NB4 (cell line): ENCODE measurements around the gene RPL27A.

Experiments used
- DNase-seq: peaks from one replicate; pipeline ENCODE4 v3.0.0; 2010; ENCODE audit warnings: low read depth
- H3K4me3 ChIP-seq: one replicate; pipeline ENCODE4 v1.5.1; 2011; ENCODE audit warnings: mild to moderate bottlenecking, low read depth, low read length, moderate library complexity
- CTCF ChIP-seq: IDR thresholded peaks from one replicate; pipeline ENCODE4 v1.5.1; 2012; ENCODE audit warnings: low read depth, low read length
- MAX ChIP-seq: IDR thresholded peaks from 2 replicates; pipeline ENCODE4 v1.6.1; 2011; ENCODE audit warnings: low read depth, low read length
- MYC ChIP-seq: IDR thresholded peaks from 2 replicates; pipeline ENCODE4 v1.6.1; 2011; ENCODE audit warnings: low read depth, low read length
- POLR2A ChIP-seq: IDR thresholded peaks from 2 replicates; pipeline ENCODE4 v1.6.1; 2011; ENCODE audit warnings: mild to moderate bottlenecking; ENCODE audit not compliant: insufficient read length; ENCODE audit errors: extremely low read depth

Gene RPL27A

DNA sequence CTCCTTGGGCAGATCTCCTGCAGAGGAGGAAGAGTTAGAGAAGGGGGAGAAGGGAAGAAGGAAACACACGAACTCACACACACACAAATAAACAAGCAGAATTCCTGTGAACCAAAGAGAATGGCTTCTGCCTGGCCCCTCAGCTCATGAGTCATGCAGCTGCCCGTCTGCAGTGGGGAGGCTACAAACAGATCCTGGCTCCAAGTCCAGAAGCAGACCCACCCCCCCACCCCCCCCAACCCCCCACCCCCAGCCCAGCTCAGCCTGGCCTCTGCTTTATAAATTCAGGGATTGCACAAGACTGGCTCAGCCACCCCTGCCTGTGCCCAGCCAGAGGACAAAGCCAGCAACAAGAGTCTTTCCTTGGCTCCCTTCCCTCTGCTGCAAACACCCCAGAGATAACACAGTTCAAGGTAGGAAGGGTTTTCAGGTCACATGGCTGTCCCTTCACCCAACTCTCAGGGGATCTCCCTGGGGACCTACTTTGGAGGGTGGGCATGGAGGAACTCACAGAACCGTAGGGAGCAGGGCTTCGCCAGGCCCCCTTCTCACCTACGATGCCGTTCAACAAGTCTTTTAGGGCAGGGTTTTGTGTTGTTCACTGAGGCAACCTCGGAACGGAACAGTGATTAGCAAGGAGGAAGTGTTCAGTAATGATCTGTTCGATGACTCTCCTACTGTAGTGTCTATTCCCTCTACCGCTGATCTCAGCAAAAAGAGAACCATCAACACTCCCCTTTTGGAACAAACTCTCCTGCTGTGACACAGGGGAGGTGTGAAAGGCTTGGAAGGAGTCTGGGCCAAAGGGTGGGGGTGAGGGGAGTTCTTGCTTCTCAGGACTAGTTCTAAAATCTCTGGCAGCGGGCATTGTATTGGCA is 35.5 kb downstream of the RPL27A start:
- peak; percentile 66 for DNase-seq
- peak overlapping the region; percentile 34 for H3K4me3 ChIP-seq
- no peak for TF ChIP-seq MYC
- TF ChIP-seq POLR2A, result no peak
- TF ChIP-seq CTCF, result no peak
- no peak for TF ChIP-seq MAX

GRCh38 chr11:8719211-8719649 is 36.6 kb downstream of the RPL27A start:
- DNase-seq, result no peak
- TF ChIP-seq MAX (no peak), POLR2A (no peak), MYC (no peak), CTCF (no peak)

DNA sequence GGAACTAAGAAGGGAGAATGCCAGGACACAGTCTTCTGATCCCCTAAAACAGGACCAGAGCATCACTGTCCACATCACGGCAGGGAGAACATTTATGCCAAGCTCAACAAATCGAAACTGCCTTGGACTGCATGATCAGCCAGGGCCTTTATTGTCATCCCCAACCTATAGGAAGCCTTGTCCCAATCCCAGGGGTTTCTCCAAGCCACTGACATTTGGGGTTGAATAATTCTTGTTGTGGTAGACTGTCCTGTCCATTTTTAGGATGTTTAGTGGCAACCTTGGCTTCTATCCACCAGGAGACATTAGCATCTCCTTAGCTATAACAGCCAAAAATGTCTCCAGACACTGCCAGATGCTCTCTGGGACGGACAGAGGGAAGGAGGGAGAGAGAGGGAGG is 37.1 kb downstream of the RPL27A start:
- TF ChIP-seq CTCF, result no peak
- TF ChIP-seq POLR2A, result no peak
- TF ChIP-seq MYC, result no peak
- TF ChIP-seq MAX, result no peak
- no peak overlapping the region for H3K4me3 ChIP-seq
- DNase-seq, result no peak

More at GRCh38 chr11:8719211-8719649, 36.6 kb downstream of the RPL27A start:
- no peak overlapping the region for H3K4me3 ChIP-seq

GRCh38 chr11:8720352-8720751 is 37.8 kb downstream of the RPL27A start:
- DNase-seq, result no peak
- no peak overlapping the region for H3K4me3 ChIP-seq
- no peak for TF ChIP-seq MAX
- TF ChIP-seq POLR2A, result no peak
- TF ChIP-seq MYC, result no peak
- no peak for TF ChIP-seq CTCF

DNA sequence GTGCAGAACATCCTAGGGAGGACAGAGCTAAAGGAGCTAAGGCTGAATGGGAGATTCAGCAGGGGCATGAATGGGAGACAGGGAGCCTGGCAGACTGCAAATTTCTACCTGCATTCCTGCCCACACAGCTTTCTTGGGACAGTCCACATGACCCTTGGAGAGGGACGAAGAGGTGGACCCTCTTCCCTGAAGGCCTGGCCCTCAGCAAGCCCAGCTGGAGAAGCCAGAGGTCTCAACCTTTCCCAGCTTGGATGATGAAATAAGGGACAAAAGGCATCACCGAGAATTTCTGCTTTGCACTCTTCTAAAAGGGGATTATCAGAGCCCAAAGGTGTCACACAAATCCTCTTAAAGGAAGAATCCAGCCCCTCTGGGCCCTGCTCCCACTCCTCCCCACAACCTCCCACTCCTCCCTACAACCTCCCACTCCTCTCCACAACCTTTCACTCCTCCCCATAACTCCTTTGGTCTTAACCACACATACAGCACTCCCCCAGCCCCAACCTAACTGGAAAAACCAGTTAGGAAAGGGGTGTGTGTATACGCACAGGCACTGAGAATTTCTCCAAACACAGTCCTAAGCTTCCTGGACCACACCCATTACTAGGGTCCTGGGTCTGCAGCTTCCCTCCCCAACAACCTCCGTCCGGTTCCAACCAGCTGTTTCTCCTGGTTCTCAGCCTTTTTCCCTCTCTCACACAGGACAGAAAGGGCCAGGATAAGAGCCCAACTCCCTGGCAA is 38.4 kb downstream of the RPL27A start:
- H3K4me3 ChIP-seq, result no peak overlapping the region
- TF ChIP-seq CTCF (no peak), MAX (no peak), POLR2A (no peak), MYC (no peak)
- DNase-seq, result no peak
